Colonic mucosa (tissue), 4 donors: ENCODE measurements around the gene LRP1B. TPM values are rescaled to one million over a fixed set of nuclear protein-coding genes. Genes with fewer than 3 reads are reported as not detected.

Experiments
- DNase-seq: peaks from one replicate; pipeline ENCODE4 v3.0.0-alpha.2; 2020
- H3K27ac ChIP-seq: fragments of 200-600 bp; one replicate; pipeline ENCODE4 v1.8.0; 2021
- H3K27me3 ChIP-seq: fragments of 200-600 bp; one replicate; pipeline ENCODE4 v1.8.0; 2021
- H3K36me3 ChIP-seq: fragments of 200-600 bp; one replicate; pipeline ENCODE4 v1.8.0; 2021
- H3K4me1 ChIP-seq: fragments of 200-600 bp; one replicate; pipeline ENCODE4 v1.8.0; 2021; ENCODE audit warnings: mild to moderate bottlenecking
- H3K4me3 ChIP-seq: fragments of 200-600 bp; one replicate; pipeline ENCODE4 v1.8.0; 2021
- H3K9ac ChIP-seq, 2 donors: one replicate each; pipeline ENCODE4 v1.7.0; 2013; ENCODE audit warnings: control low read depth in 2 of 2, low read depth in 2 of 2, low read length in 2 of 2
- H3K9me3 ChIP-seq: fragments of 200-600 bp; one replicate; pipeline ENCODE4 v1.8.0; 2021
- CTCF ChIP-seq: fragments of 200-600 bp; IDR thresholded peaks from one replicate; pipeline ENCODE4 v1.8.0; 2022; ENCODE audit warnings: antibody characterized with exemption, mild to moderate bottlenecking
- intact Hi-C: fragments of 100-400 bp; cut with DNase I; formaldehyde crosslinking; loops from one replicate; pipeline ENCODE4 v1.14.1; 2022
- total RNA-seq, 2 donors: library from RNA; stranded (reverse); fragmentation: NEBNext Ultra II Directional in 1 of 2; extraction: Animal tissue kit (Norgen Biotek cat#: 25700) in 1 of 2; gene quantifications; one replicate each; pipeline ENCODE4 v1.2.1, GENCODE V29; 2021
- donor health status: healthy.
- donor health status: DM: no; HTN: no; CAD: no.
- donor health status: DM: no; HTN: no; CAD: no.

LRP1B gene
- total RNA-seq, 2 donors from 2014 or later: 0.10 to 0.19 TPM

- Histone ChIP-seq H3K9ac (no peak overlapping the region), H3K4me3 (no peak overlapping the region), H3K27ac (no peak overlapping the region), H3K36me3 (no peaks in the 10 kb centered on the region), H3K9me3 (no peaks in the 10 kb centered on the region), H3K27me3 (no peaks in the 10 kb centered on the region), H3K4me1 (no peaks in the 10 kb centered on the region)
- DNase-seq: no peak
- no peak for TF ChIP-seq CTCF
- intact Hi-C loops: no loop called here
Measured at GRCh38 chr2:141647353-141647752, 483.5 kb downstream of the LRP1B start.

GRCh38 chr2:141641462-141641861 is 489.4 kb downstream of the LRP1B start:
- Histone ChIP-seq H3K4me3 (no peak overlapping the region), H3K36me3 (no peaks in the 10 kb centered on the region), H3K4me1 (no peaks in the 10 kb centered on the region), H3K9ac (no peak overlapping the region), H3K9me3 (no peaks in the 10 kb centered on the region), H3K27ac (no peak overlapping the region), H3K27me3 (no peaks in the 10 kb centered on the region)
- TF ChIP-seq CTCF: no peak
- intact Hi-C loops: no loop called here
- DNase-seq: no peak

- H3K9me3 ChIP-seq: no peaks in the 10 kb centered on the region
- no peak overlapping the region for H3K4me3 ChIP-seq
- no peak for DNase-seq
- H3K27me3 ChIP-seq: no peaks in the 10 kb centered on the region
- no peaks in the 10 kb centered on the region for H3K36me3 ChIP-seq
- no peaks in the 10 kb centered on the region for H3K4me1 ChIP-seq
- H3K9ac ChIP-seq: no peak overlapping the region
- no peak overlapping the region for H3K27ac ChIP-seq
- intact Hi-C loops: no loop called here
- no peak for TF ChIP-seq CTCF
Measured at GRCh38 chr2:141639809-141640208, 491.0 kb downstream of the LRP1B start.

GRCh38 chr2:141633132-141633531 is 497.7 kb downstream of the LRP1B start:
- Histone ChIP-seq H3K4me3 (no peak overlapping the region), H3K9me3 (no peaks in the 10 kb centered on the region), H3K36me3 (no peaks in the 10 kb centered on the region), H3K27me3 (no peaks in the 10 kb centered on the region), H3K4me1 (no peaks in the 10 kb centered on the region), H3K27ac (no peak overlapping the region), H3K9ac (no peak overlapping the region)
- no peak for TF ChIP-seq CTCF
- no peak for DNase-seq
- intact Hi-C loops: no loop called here

- DNase-seq: no peak
- Histone ChIP-seq H3K4me3 (no peak overlapping the region), H3K4me1 (no peaks in the 10 kb centered on the region), H3K9me3 (no peaks in the 10 kb centered on the region), H3K27ac (no peak overlapping the region), H3K9ac (no peak overlapping the region), H3K27me3 (no peaks in the 10 kb centered on the region), H3K36me3 (no peaks in the 10 kb centered on the region)
- intact Hi-C loops: no loop called here
- no peak for TF ChIP-seq CTCF
Measured at GRCh38 chr2:141630407-141630930, 500.3 kb downstream of the LRP1B start.
